Mononuclear cell (primary cell): Measurements from ENCODE around the gene ZNG1C. TPM values are rescaled to one million over a fixed set of nuclear protein-coding genes. Genes with fewer than 3 reads are reported as not detected.
"Not testable (repeated sequence)": the region's sequence is repeated elsewhere in the genome, so short reads cannot be mapped to it uniquely, and the experiment has no call there.

ENCODE experiments used
- H3K27me3 ChIP-seq: 2 replicates; pipeline ENCODE4 v1.6.0; 2011; ENCODE audit warnings: low read length, control low read depth; ENCODE audit not compliant: insufficient read depth
- H3K4me1 ChIP-seq: 2 replicates; pipeline ENCODE4 v1.5.1; 2011; ENCODE audit warnings: mild to moderate bottlenecking, low read length, control low read depth; ENCODE audit not compliant: insufficient read depth
- H3K4me3 ChIP-seq: 2 replicates; pipeline ENCODE4 v1.5.1; 2011; ENCODE audit warnings: mild to moderate bottlenecking, low read length, moderate library complexity
- H3K9me3 ChIP-seq: 2 replicates; pipeline ENCODE4 v1.5.1; 2011; ENCODE audit warnings: low read depth, mild to moderate bottlenecking, control low read depth, low read length
- total RNA-seq: library from RNA; depleted of rRNA; stranded (reverse); fragments of >200 nt; gene quantifications from one replicate; pipeline ENCODE4 v1.2.3, GENCODE V29; 2012

Gene ZNG1C
- total RNA-seq, result 19.3 TPM

DNA sequence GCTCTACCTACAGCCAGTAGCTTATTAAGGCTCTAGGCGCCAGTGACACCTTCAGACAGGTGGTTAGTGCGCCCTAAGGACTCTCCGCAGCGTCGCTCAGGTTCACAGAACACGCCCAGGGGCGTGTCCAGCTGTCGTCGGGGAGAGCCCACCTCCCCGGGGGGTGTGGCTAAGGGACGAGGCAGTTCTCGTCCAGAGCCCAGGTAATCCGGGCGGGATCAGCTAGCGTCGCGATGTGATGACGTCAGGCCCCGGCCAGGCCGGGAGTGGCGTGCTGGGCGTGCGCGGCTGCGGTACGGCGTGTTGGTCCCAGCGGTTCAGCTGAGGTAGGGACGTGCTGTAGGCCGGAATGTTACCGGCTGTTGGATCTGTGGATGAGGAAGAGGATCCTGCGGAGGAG is at the start of gene ZNG1C:
ZNG1C (plus strand) TSS at position 301 of the 400 bp plus-strand sequence; CDS start at position 350, 49 bp downstream.
- H3K4me1 ChIP-seq, H3K27me3 ChIP-seq, H3K9me3 ChIP-seq, H3K4me3 ChIP-seq: not testable (repeated sequence)

DNA sequence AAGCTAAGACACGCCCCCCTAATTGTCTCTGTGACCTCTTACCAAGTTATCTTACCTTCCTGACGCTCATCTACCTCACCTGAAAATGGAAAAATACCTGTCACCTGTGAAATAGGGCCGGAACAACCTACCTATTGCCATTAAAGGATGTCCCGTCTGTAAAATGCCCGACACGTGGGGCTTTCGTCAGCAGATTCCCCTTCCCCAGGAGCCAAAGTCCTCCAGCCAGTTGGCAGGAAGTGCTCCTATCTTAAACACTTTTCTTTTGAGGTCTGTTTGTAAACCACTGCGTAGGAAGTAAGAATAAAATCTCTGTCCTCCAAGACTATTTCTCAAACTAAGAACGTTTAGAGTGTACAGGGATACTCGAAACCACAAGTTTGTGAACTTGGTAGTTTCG is 654 bp downstream of the ZNG1C start:
- not testable (repeated sequence) for H3K9me3 ChIP-seq, H3K4me3 ChIP-seq, H3K4me1 ChIP-seq, H3K27me3 ChIP-seq

DNA sequence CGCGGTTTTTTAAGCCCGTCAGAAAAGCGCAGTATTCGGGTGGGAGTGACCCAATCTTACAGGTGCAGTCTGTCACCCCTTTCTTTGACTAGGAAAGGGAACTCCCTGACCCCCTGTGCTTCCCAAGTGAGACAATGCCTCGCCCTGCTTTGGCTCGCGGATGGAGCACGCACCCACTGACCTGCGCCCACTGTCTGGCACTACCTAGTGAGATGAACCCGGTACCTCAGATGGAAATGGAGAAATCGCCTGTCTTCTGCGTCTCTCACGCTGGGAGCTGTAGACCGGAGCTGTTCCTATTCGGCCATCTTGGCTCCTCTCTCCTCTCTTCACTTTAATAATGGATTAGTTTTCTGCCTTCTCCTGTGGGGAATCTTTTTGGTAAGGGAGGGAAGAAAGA is 39.3 kb downstream of the ZNG1C start:
- H3K4me1 ChIP-seq, H3K9me3 ChIP-seq, H3K4me3 ChIP-seq, H3K27me3 ChIP-seq: not testable (repeated sequence)

DNA sequence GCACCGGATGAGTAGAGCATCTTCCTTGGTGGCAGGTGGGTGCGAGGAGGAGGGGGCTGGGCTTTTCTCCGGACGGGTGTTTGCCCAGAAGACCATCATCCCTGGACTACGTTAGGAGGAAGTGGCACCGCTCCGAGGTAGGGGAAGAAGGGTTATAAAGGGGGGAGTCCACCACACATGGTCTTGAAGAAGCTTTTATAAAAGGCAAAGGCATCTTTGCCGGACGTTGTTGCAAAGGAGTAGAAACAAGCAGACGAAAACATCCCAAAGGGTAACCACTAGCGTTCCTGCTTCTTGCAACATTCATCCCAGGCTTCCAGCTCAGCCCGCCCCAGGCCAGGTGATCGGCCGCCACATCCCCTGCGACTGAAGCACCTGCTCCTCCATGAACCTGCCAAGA is 60.8 kb downstream of the ZNG1C start, which contains the start of gene FOXD4L3:
FOXD4L3 (plus strand) TSS at position 301 of the 400 bp plus-strand sequence; CDS start at position 386, 85 bp downstream.
- not testable (repeated sequence) for H3K4me1 ChIP-seq, H3K9me3 ChIP-seq, H3K4me3 ChIP-seq, H3K27me3 ChIP-seq

DNA sequence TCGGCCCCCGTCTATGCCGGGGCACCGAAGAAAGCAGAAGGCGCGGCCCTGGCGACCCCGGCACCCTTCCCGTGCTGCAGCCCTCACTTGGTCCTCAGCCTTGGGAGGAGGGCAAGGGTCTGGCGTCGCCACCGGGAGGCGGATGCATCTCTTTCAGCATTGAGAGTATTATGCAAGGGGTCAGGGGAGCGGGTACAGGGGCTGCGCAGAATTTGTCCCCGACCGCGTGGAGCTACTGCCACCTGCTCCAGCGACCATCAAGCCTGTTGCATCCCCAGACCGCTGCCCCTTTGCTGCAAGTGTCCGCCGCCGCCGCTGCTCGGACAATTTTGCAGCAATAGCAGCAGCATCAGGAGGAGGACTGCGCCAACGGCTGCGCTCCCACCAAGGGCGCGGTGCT is 62.0 kb downstream of the ZNG1C start:
- not testable (repeated sequence) for H3K9me3 ChIP-seq, H3K27me3 ChIP-seq, H3K4me1 ChIP-seq, H3K4me3 ChIP-seq

DNA sequence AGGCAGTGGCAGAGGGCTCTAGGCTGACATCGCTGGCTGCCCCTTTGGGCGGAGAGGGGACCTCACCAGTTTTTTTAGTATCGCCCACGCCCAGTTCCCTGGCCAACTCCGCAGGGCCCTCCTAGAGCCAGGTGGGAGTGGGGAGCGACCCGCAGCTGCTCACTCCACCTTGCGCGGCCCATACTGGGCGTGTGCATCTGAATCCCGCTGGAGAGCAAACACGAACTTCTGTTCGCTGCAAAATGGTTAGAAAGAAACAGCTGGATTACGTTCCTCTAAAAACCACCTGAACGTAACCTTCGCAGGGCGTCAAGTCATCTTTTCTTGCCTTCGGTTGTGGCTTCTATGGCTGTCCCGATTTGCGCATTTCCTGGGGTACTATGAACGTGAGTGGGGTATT is 62.4 kb downstream of the ZNG1C start:
- H3K4me1 ChIP-seq, H3K4me3 ChIP-seq, H3K27me3 ChIP-seq, H3K9me3 ChIP-seq: not testable (repeated sequence)

DNA sequence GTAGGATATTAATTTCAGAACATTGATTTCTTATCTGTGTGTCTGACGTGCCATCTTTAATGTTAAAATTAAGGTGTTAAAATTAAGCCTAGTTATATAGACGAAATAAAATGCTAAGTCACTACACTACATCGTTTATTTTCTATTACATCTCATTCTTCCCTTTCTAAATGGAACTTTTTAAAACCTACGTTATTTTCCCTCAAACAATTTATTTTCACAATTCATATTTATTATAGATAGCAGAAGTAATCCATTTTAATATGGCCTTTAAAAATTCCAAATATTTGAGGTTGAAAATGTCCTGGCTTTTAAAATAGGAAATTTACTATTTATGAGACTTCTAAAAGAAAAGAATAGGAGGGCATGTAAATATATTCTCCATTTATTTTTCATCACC is 63.0 kb downstream of the ZNG1C start:
- H3K4me1 ChIP-seq, H3K27me3 ChIP-seq, H3K4me3 ChIP-seq, H3K9me3 ChIP-seq: not testable (repeated sequence)

DNA sequence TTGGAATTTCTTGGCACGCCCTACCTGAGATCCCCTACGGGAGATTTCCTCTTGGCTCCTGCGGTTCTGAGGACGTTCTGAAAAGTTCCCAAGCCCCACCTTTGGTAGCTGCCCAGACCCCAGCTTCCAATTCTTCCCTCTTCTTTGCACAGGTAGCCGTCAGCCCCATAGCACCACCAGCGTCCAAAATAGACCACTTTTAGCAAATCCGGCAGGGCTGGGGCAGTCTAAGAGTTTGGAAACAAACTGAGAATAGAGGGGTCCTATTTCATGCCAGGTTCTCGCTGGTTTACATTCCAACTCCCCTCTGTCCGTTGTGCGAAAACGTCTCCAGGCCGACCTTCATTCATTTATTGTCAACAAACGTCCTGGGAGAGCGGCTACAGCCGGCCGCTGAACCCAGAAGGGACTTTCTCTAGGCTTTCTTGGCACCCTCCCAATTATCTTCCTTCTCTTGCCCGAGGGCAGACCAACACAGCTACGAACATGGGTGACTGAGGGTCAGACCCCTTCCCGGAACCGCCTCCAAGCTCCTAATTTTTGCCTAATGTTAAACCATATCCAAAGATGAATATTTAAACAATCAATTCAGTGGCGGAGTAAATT is 64.0 kb downstream of the ZNG1C start:
- not testable (repeated sequence) for H3K4me3 ChIP-seq, H3K9me3 ChIP-seq, H3K4me1 ChIP-seq, H3K27me3 ChIP-seq

DNA sequence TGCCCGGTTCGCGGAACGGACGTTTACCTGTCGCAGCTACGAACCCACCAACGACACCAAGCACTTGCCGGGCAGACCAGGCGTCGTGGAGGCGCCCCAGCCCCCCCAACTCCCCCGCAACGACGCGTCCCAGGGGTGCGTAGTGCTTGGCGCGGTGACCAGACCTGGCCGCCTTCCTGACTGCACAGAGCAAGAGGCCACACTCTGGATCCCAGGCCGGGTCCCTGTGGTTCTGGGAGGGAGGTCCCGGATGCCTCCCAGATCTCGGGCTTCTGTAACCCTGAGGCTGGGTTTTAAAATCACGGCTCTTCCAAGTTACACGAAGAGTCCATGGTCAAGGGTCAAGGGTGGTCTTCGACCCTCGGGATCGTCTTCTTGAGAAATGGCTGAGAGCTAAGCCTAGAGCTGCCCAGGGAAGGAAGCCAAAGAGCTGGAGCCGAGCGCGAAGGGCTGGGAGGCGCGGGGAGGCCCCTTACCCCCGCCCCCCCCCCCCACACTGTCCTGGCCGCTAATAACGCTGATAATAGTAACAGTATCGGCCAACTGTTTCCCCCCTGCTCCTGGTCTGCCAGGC is 64.7 kb downstream of the ZNG1C start:
- H3K4me3 ChIP-seq, H3K9me3 ChIP-seq, H3K4me1 ChIP-seq, H3K27me3 ChIP-seq: not testable (repeated sequence)

DNA sequence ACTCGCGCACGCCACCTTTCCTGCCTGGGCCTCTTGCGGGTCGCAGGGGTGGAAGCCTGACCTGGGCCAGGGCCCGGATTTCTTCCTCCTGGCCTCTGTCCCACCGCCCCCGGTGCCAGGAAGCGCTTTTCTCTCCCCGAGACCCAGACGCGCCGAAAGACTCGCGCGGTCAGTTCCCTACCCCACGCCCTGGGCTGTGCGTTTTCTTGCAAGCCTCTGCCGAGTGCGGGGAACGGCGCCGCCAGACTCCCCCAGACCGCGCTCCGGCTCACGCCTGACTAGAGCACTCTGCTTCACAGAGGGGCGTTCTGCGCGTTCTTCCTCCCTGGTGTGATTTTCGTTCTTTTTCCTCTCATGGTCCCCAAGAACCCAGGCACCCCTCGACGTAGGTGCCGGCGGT is 65.3 kb downstream of the ZNG1C start:
- H3K4me3 ChIP-seq, H3K9me3 ChIP-seq, H3K27me3 ChIP-seq, H3K4me1 ChIP-seq: not testable (repeated sequence)

DNA sequence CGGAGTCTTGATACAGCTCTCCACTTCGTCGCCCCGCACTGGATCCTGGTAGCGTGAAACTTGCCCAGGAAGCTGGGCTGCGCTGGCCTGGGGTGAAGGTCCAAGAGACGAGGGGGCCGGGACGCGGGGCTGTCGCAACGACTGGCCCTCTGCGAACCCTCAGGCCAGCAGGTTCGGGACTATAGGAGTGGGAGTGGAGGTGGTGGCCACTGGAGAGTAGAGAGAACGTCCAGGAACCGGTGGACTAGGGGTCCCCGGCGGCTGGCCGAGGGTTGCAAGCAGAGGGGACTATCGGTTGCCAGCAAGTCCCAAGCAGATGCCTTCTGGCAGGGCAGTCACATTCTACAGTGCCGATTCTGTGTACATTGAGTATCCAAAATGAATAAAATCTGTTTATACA is 65.9 kb downstream of the ZNG1C start:
- H3K9me3 ChIP-seq, H3K27me3 ChIP-seq, H3K4me1 ChIP-seq, H3K4me3 ChIP-seq: not testable (repeated sequence)

DNA sequence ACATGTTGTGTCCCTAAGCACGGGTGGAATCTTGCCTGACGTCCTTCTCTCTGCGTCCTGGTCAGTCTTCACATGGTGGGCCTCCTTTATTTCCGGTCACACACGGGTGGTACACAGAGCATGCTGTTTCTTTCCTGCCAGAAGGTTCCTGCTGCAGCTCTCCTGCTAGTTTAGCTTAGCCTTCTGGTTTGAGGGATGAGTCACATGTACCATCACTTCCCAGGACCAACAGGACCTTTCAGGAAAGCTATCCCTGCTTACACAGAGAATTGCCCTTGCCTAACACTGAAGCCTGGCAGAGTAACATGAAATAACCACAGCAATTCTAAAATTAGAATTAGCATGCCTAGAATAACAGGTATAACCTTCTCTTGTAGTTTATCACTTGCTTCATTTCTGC is 69.4 kb downstream of the ZNG1C start:
- H3K9me3 ChIP-seq, result not testable (repeated sequence)

DNA sequence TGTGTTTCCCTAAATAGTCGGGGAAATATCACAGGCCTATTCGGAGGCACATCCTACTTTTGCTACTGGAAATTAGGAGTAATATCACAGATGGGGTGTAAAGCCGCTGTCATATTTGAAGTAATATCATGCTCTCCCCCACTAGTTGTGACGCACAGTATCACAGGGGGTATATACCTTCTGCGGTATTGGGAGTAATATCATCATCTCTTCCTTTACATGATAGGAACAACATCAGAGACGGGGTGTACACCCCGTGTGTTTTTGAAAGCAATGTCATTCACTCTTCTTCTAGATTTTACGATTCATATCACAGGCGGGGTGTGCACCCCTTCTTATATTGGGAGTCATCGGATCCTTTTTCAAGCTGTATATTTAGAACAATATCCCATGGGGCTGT is 76.4 kb downstream of the ZNG1C start:
- not testable (repeated sequence) for H3K4me3 ChIP-seq, H3K27me3 ChIP-seq, H3K9me3 ChIP-seq, H3K4me1 ChIP-seq

More for the DNA sequence above, 69.4 kb downstream of the ZNG1C start:
- H3K27me3 ChIP-seq, H3K4me1 ChIP-seq, H3K4me3 ChIP-seq: not testable (repeated sequence)

DNA sequence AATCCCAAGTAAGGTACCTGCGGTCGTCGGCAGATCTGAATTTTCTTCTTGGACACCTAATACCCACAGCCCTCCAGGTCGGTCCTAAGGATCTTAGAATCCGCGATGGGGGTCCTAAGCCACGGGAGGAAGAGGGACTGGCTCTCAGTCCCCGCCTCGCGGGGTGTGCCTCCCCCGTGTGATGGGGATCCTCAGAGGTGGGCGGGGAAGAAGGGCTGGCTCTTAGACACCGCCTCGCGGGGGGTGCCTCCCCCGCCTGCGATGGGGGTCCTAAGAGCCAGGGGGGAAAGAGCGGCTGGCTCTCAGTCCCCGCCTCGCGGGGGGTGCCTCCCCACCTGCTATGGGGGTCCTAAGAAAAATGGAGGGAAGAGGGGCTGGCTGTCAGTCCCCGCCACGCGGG is 82.0 kb downstream of the ZNG1C start:
- H3K4me1 ChIP-seq, H3K27me3 ChIP-seq, H3K4me3 ChIP-seq, H3K9me3 ChIP-seq: not testable (repeated sequence)

DNA sequence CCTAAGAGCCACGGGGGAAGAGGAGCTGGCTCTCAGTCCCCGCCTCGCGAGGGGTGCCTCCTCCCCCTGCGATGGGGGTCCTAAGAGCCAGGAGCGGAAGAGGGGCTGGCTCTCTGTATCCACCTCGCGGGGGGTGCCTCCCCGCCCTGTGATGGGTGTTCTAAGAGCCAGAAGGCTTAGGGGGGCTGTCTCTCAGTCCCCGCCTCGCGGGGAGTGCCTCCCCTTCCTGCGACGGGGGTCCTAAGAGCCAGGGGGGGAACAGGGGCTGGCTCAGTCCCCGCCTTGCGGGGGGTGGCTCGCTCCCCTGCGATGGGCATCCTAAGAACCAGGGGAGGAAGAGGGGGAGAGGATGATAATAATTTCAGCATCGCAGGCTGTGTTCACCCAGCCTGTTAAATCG is 82.7 kb downstream of the ZNG1C start:
- H3K4me1 ChIP-seq, H3K27me3 ChIP-seq, H3K4me3 ChIP-seq, H3K9me3 ChIP-seq: not testable (repeated sequence)

DNA sequence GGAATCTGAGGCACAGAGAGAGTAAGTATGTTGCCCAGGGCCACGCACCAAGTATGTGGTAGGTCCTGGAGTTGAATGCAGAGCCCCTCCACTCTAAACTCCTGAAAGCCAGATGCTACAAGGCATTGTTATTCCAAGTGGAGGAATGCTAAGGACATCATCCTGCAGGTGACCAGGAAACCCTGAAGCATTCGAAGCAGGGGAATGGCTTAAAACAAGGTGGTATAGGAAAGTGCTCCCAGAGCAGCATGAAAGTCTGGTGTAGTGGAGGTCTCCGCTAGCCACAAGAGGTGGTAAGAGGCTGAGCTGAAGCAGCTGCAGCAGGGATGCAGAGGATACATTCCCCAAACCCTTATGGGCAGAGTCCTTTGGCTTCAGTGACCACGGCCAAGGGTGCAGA is 87.3 kb downstream of the ZNG1C start:
- H3K4me1 ChIP-seq, H3K4me3 ChIP-seq, H3K9me3 ChIP-seq, H3K27me3 ChIP-seq: not testable (repeated sequence)
